ENCODE results near the gene PDGFA. TPM values are rescaled to one million over a fixed set of nuclear protein-coding genes. Genes with fewer than 3 reads are reported as not detected.
"Not testable (repeated sequence)": the region's sequence is repeated elsewhere in the genome, so short reads cannot be mapped to it uniquely, and the experiment has no call there.

Gene PDGFA
- total RNA-seq, 1 experiment from 2014 or later = 18.4 TPM

- Histone ChIP-seq H3K4me3 (ENCODE audit: low read length) (no peak overlapping the region), H3K4me1 (ENCODE audit: insufficient read depth, low read length) (no peaks in the 10 kb centered on the region), H4K20me1 (ENCODE audit: low read length) (no peaks in the 10 kb centered on the region), H3K9ac (ENCODE audit: low read length) (no peak overlapping the region), H3K79me2 (ENCODE audit: low read length) (no peaks in the 10 kb centered on the region), H2AFZ (ENCODE audit: low read length) (no peak overlapping the region), H3F3A (ENCODE audit: low read length, unreplicated experiment) (no peaks in the 10 kb centered on the region), H3K9me2 (replicated peaks; ENCODE audit: low read length) (no peaks in the 10 kb centered on the region), H3K27ac (ENCODE audit: low read length) (no peak overlapping the region), H3K36me3 (ENCODE audit: low read depth, low read length) (no peaks in the 10 kb centered on the region), H3K9me3 (ENCODE audit: low read length) (no peaks in the 10 kb centered on the region), H3K27me3 (ENCODE audit: low read length) (no peaks in the 10 kb centered on the region), H3K4me2 (ENCODE audit: low read length) (no peak overlapping the region)
- POLR2A ChIA-PET (ENCODE audit: unreplicated experiment) = no interaction called here
- CTCF ChIA-PET = no interaction called here
- DNase-seq (no peak), ATAC-seq (no peak)
- BruUV-seq (replicated peaks) = no TSS peak
- TF ChIP-seq, protein P1, sequence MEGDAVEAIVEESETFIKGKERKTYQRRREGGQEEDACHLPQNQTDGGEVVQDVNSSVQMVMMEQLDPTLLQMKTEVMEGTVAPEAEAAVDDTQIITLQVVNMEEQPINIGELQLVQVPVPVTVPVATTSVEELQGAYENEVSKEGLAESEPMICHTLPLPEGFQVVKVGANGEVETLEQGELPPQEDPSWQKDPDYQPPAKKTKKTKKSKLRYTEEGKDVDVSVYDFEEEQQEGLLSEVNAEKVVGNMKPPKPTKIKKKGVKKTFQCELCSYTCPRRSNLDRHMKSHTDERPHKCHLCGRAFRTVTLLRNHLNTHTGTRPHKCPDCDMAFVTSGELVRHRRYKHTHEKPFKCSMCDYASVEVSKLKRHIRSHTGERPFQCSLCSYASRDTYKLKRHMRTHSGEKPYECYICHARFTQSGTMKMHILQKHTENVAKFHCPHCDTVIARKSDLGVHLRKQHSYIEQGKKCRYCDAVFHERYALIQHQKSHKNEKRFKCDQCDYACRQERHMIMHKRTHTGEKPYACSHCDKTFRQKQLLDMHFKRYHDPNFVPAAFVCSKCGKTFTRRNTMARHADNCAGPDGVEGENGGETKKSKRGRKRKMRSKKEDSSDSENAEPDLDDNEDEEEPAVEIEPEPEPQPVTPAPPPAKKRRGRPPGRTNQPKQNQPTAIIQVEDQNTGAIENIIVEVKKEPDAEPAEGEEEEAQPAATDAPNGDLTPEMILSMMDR (conservative IDR thresholded peaks at IDR 0.05; ENCODE audit: low read depth, low read length) = no peak
- TF ChIP-seq EZH2 (IDR thresholded peaks at IDR 0.05; ENCODE audit: low read length, unreplicated experiment) (no peak), EZH2phosphoT487 (IDR thresholded peaks at IDR 0.05; ENCODE audit: borderline replicate concordance, low read length) (no peak)
- intact Hi-C loops (cut with micrococcal nuclease) = no loop called here
These were observed 33.4 kb upstream of the PDGFA start for GRCh38 chr7:552868-553635.

GRCh38 chr7:552151-552867 is 32.7 kb upstream of the PDGFA start:
- H3F3A ChIP-seq (ENCODE audit: low read length, unreplicated experiment); H3K9me3 ChIP-seq (ENCODE audit: low read length); H3K4me1 ChIP-seq (ENCODE audit: insufficient read depth, low read length); intact Hi-C loops (cut with micrococcal nuclease); POLR2A ChIA-PET (ENCODE audit: unreplicated experiment); H3K9ac ChIP-seq (ENCODE audit: low read length); H3K79me2 ChIP-seq (ENCODE audit: low read length); H3K36me3 ChIP-seq (ENCODE audit: low read depth, low read length); H3K9me2 ChIP-seq (replicated peaks; ENCODE audit: low read length); CTCF ChIA-PET; BruUV-seq (replicated peaks); H3K4me3 ChIP-seq (ENCODE audit: low read length); DNase-seq; H2AFZ ChIP-seq (ENCODE audit: low read length); H3K27me3 ChIP-seq (ENCODE audit: low read length); H3K27ac ChIP-seq (ENCODE audit: low read length); H3K4me2 ChIP-seq (ENCODE audit: low read length); ATAC-seq; H4K20me1 ChIP-seq (ENCODE audit: low read length): not testable (repeated sequence)

- H3K4me2 ChIP-seq (ENCODE audit: low read length); H3K9ac ChIP-seq (ENCODE audit: low read length); ATAC-seq; BruUV-seq (replicated peaks); H4K20me1 ChIP-seq (ENCODE audit: low read length); H3K9me3 ChIP-seq (ENCODE audit: low read length); H3K4me3 ChIP-seq (ENCODE audit: low read length); H2AFZ ChIP-seq (ENCODE audit: low read length); intact Hi-C loops (cut with micrococcal nuclease); H3K27me3 ChIP-seq (ENCODE audit: low read length); H3K4me1 ChIP-seq (ENCODE audit: insufficient read depth, low read length); POLR2A ChIA-PET (ENCODE audit: unreplicated experiment); H3K36me3 ChIP-seq (ENCODE audit: low read depth, low read length); H3K27ac ChIP-seq (ENCODE audit: low read length); H3K9me2 ChIP-seq (replicated peaks; ENCODE audit: low read length); H3F3A ChIP-seq (ENCODE audit: low read length, unreplicated experiment); DNase-seq; CTCF ChIA-PET; H3K79me2 ChIP-seq (ENCODE audit: low read length): not testable (repeated sequence)
These were observed 31.9 kb upstream of the PDGFA start for GRCh38 chr7:551615-551970.

All from PC-3 (cell line).